Cardiac muscle cell (in vitro differentiated cells and primary cell): ENCODE measurements around the gene PARP1. TPM values are rescaled to one million over a fixed set of nuclear protein-coding genes. Genes with fewer than 3 reads are reported as not detected.

Experiments used
- DNase-seq, 2 donors: peaks; one replicate each; pipeline versions ENCODE4 v3.0.0 to v3.0.0-alpha.2; 2010 to 2017; ENCODE audit warnings: low read depth in 1 of 2, low spot score in 1 of 2
- H3K27ac ChIP-seq: fragments of 200-600 bp; sonication (generic); 2 replicates; pipeline ENCODE4 v1.5.1; 2016
- H3K27me3 ChIP-seq: fragments of 200-600 bp; sonication (generic); 2 replicates; pipeline ENCODE4 v1.6.0; 2016; ENCODE audit warnings: control low read depth
- H3K36me3 ChIP-seq: fragments of 200-600 bp; sonication (generic); 2 replicates; pipeline ENCODE4 v1.5.1; 2016; ENCODE audit warnings: control low read depth
- H3K4me1 ChIP-seq: fragments of 200-600 bp; sonication (generic); 2 replicates; pipeline ENCODE4 v1.8.1; 2017; ENCODE audit warnings: low read depth, mild to moderate bottlenecking, mixed run types
- H3K4me3 ChIP-seq: fragments of 200-600 bp; sonication (generic); 2 replicates; pipeline ENCODE4 v1.5.1; 2016; ENCODE audit warnings: mild to moderate bottlenecking
- H3K9me3 ChIP-seq: fragments of 200-600 bp; sonication (generic); 2 replicates; pipeline ENCODE4 v1.5.1; 2017; ENCODE audit warnings: low read depth, mild to moderate bottlenecking, control low read depth
- polyA plus RNA-seq: library from polyadenylated mRNA; unstranded; fragments of >200 nt; fragmentation: Nextera tagmentation; extraction: Ambion mirVana; gene quantifications from 2 replicates; pipeline ENCODE4 v1.2.1, GENCODE V29; 2016
- total RNA-seq: library from RNA; depleted of rRNA; stranded (reverse); fragments of >200 nt; gene quantifications from 2 replicates; pipeline ENCODE4 v1.2.3, GENCODE V29; 2016
- TF ChIP-seq, protein P1 (sequence below): IDR thresholded peaks from 2 replicates; pipeline ENCODE4 v1.5.1; 2012; ENCODE audit warnings: low read depth, mild to moderate bottlenecking, low read length

The PARP1 gene
- total and polyA plus RNA-seq, 2 experiments from 2014 or later, result 192 to 373 TPM

DNA sequence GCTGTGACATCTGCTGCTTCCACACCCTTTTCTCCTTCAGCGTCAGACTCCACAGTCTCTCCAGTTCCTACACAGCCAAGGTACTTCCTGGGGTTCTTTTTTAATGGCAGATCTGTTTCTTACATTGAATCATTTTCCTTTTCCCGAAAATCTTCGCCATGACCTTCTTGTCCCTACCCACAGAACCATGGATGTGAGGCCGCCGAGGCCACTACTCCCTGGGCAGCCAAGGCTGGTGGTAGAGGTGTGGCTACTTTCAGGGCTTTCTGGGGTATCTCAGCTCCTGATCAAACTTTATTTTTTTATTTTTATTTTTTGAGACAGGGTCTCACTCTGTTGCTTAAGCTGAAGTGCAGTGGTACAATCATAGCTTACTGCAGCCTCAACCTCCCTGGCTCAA is 89.4 kb downstream of the PARP1 start:
- DNase-seq, result no peak
- Histone ChIP-seq H3K9me3 (no peaks in the 10 kb centered on the region), H3K27ac (no peak overlapping the region), H3K36me3 (no peaks in the 10 kb centered on the region), H3K4me3 (no peak overlapping the region), H3K4me1 (no peaks in the 10 kb centered on the region), H3K27me3 (no peaks in the 10 kb centered on the region)
- TF ChIP-seq, protein P1, sequence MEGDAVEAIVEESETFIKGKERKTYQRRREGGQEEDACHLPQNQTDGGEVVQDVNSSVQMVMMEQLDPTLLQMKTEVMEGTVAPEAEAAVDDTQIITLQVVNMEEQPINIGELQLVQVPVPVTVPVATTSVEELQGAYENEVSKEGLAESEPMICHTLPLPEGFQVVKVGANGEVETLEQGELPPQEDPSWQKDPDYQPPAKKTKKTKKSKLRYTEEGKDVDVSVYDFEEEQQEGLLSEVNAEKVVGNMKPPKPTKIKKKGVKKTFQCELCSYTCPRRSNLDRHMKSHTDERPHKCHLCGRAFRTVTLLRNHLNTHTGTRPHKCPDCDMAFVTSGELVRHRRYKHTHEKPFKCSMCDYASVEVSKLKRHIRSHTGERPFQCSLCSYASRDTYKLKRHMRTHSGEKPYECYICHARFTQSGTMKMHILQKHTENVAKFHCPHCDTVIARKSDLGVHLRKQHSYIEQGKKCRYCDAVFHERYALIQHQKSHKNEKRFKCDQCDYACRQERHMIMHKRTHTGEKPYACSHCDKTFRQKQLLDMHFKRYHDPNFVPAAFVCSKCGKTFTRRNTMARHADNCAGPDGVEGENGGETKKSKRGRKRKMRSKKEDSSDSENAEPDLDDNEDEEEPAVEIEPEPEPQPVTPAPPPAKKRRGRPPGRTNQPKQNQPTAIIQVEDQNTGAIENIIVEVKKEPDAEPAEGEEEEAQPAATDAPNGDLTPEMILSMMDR, result no peak

DNA sequence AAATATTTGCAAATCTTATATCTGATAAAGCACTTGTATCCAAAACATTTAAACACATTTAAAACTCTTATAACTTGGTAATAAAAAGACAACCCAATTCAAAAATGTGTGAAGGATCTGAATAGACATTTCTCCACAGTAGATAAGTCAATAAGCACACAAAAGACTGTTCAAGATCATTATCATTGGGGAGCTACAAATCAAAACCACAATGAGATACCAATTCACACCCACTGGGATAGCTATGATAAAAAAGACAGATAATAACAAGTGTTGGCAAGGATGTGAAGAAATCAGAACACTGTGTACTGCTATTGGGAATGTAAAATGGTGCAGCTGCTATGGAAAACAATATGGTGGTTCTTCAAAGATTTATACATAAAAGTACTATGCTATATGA is 93.8 kb downstream of the PARP1 start:
- H3K36me3 ChIP-seq, result no peaks in the 10 kb centered on the region
- no peaks in the 10 kb centered on the region for H3K9me3 ChIP-seq
- H3K27me3 ChIP-seq, result no peaks in the 10 kb centered on the region
- H3K4me3 ChIP-seq, result no peak overlapping the region
- no peak overlapping the region for H3K27ac ChIP-seq
- TF ChIP-seq, protein P1, result no peak
- H3K4me1 ChIP-seq, result peaks cover 18% of the 10 kb centered on the region
- DNase-seq, result no peak

DNA sequence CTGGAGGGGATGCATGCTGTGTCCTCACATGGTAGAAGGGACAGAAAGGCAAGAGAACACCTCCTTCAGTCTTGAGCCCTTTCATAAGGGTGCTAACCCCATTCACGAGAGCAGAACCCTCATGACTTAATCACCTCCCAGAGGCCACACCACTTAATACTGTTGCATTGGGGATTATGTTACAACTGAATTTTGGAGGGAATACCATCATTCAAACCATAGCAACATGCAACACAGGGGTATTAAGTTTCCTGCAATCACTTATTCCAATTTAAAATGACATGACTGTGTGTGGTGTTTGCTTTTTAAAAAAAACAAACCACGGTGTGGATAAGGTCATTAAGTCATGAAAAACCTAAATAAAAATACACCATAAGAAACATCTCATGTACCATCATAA is 95.8 kb downstream of the PARP1 start:
- TF ChIP-seq, protein P1, result no peak
- no peaks in the 10 kb centered on the region for H3K36me3 ChIP-seq
- no peak overlapping the region for H3K27ac ChIP-seq
- H3K4me3 ChIP-seq, result no peak overlapping the region
- no peak for DNase-seq
- H3K9me3 ChIP-seq, result no peaks in the 10 kb centered on the region
- H3K27me3 ChIP-seq, result no peaks in the 10 kb centered on the region
- peaks cover 22% of the 10 kb centered on the region for H3K4me1 ChIP-seq

DNA sequence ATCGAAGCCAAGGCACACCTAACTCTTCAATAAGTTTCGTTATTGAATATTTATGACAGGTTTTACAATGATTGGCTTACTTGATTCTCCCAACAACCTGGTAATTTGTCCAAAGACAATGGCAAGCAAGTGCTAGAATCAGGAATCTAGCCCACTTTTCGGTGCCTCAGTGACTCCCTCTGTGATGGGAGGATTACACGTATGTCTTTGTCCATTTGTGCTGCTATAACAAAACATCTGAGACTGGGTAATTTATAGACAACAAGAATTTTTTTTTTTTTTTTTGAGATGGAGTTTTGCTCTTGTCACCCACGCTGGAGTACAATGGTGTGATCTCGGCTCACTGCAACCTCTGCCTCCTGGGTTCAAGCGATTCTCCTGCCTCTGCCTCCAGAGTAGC is 96.5 kb downstream of the PARP1 start:
- no peaks in the 10 kb centered on the region for H3K27me3 ChIP-seq
- no peak overlapping the region for H3K4me3 ChIP-seq
- peaks cover 22% of the 10 kb centered on the region for H3K4me1 ChIP-seq
- TF ChIP-seq, protein P1, result no peak
- no peak overlapping the region for H3K27ac ChIP-seq
- no peaks in the 10 kb centered on the region for H3K36me3 ChIP-seq
- no peaks in the 10 kb centered on the region for H3K9me3 ChIP-seq
- no peak for DNase-seq

Other genes with a start within 250 kb of the PARP1 start
- gene ACBD3, start 221.4 kb downstream of the PARP1 start, total RNA-seq, result 37.3 and 47.4 TPM in 2 replicates
- gene ACBD3, start 221.4 kb downstream of the PARP1 start, polyA plus RNA-seq, result 41.7 and 45.5 TPM in 2 replicates
- gene MIXL1, start 184.4 kb downstream of the PARP1 start, total RNA-seq, result 3.7 and 5.4 TPM in 2 replicates
- gene MIXL1, start 184.4 kb downstream of the PARP1 start, polyA plus RNA-seq, result 8.0 and 11.1 TPM in 2 replicates
- 11.3 and 12.6 TPM in 2 replicates for gene LIN9, start 98.9 kb downstream of the PARP1 start, total RNA-seq
- 9.7 and 16.6 TPM in 2 replicates for gene LIN9, start 98.9 kb downstream of the PARP1 start, polyA plus RNA-seq
- 2.4 and 7.6 TPM in 2 replicates for gene STUM, start 140.7 kb upstream of the PARP1 start, total RNA-seq
- 0.71 and 4.8 TPM in 2 replicates for gene STUM, start 140.7 kb upstream of the PARP1 start, polyA plus RNA-seq